HEK293T (cell line): ENCODE data around the gene USP9X.

ENCODE experiments used
- ARNT ChIP-seq: fragments of 450-650 bp; IDR thresholded peaks from 2 replicates; pipeline ENCODE4 v1.6.1; 2017; ENCODE audit warnings: mild to moderate bottlenecking
- ELF4 ChIP-seq: fragments of 450-650 bp; IDR thresholded peaks from 2 replicates; pipeline ENCODE4 v1.6.1; 2017; ENCODE audit warnings: antibody characterized with exemption
- FOXA1 ChIP-seq: fragments of 450-650 bp; IDR thresholded peaks from 2 replicates; pipeline ENCODE4 v1.6.1; 2016; ENCODE audit warnings: mild to moderate bottlenecking
- FOXM1 ChIP-seq: fragments of 450-650 bp; IDR thresholded peaks from 2 replicates; pipeline ENCODE4 v1.6.1; 2017; ENCODE audit warnings: mild to moderate bottlenecking, borderline replicate concordance
- HDGF ChIP-seq: fragments of 450-650 bp; IDR thresholded peaks from 2 replicates; pipeline ENCODE4 v1.6.1; 2017; ENCODE audit warnings: antibody characterized with exemption, borderline replicate concordance
- PKNOX1 ChIP-seq: fragments of 450-650 bp; IDR thresholded peaks from 2 replicates; pipeline ENCODE4 v1.6.1; 2016
- SP1 ChIP-seq: fragments of 450-650 bp; IDR thresholded peaks from 2 replicates; pipeline ENCODE4 v1.6.1; 2017

GRCh38 chrX:41184312-41184711 lies 99.1 kb downstream of the USP9X start:
- TF ChIP-seq HDGF (no peak), FOXA1 (no peak), ELF4 (no peak), PKNOX1 (no peak), SP1 (no peak), ARNT (no peak), FOXM1 (no peak)
